Neural progenitor cell (in vitro differentiated cells): ENCODE measurements around the gene DACT1. TPM values are rescaled to one million over a fixed set of nuclear protein-coding genes. Genes with fewer than 3 reads are reported as not detected.

Experiments
- DNase-seq: peaks from one replicate; pipeline ENCODE4 v3.0.0-alpha.2; 2016; ENCODE audit warnings: low spot score
- H2AFZ ChIP-seq: fragments of 200-600 bp; sonication (generic); replicated peaks from 2 replicates; pipeline ENCODE4 v1.6.1; 2016; ENCODE audit warnings: antibody characterized with exemption
- H3F3A ChIP-seq: fragments of 200-600 bp; sonication (generic); 2 replicates; pipeline ENCODE4 v1.6.1; 2016; ENCODE audit warnings: antibody characterized with exemption, low read depth
- H3K27ac ChIP-seq: fragments of 200-600 bp; sonication (generic); 2 replicates; pipeline ENCODE4 v1.5.1; 2016; ENCODE audit warnings: mild to moderate bottlenecking
- H3K27me3 ChIP-seq: fragments of 200-600 bp; sonication (generic); 2 replicates; pipeline ENCODE4 v1.6.1; 2016; ENCODE audit warnings: mild to moderate bottlenecking, moderate library complexity
- H3K36me3 ChIP-seq: fragments of 200-600 bp; sonication (generic); 2 replicates; pipeline ENCODE4 v1.5.1; 2016
- H3K4me1 ChIP-seq: fragments of 200-600 bp; sonication (generic); 2 replicates; pipeline ENCODE4 v1.6.1; 2016; ENCODE audit warnings: mixed run types
- H3K4me2 ChIP-seq: fragments of 200-600 bp; sonication (generic); 2 replicates; pipeline ENCODE4 v1.6.1; 2016
- H3K4me3 ChIP-seq: fragments of 200-600 bp; sonication (generic); 2 replicates; pipeline ENCODE4 v1.5.1; 2016
- H3K79me2 ChIP-seq: fragments of 200-600 bp; sonication (generic); 2 replicates; pipeline ENCODE4 v1.6.1; 2016; ENCODE audit warnings: low read depth
- H3K9ac ChIP-seq: fragments of 200-600 bp; sonication (generic); 2 replicates; pipeline ENCODE4 v1.6.1; 2016
- H3K9me3 ChIP-seq: fragments of 200-600 bp; sonication (generic); 2 replicates; pipeline ENCODE4 v1.5.1; 2016; ENCODE audit warnings: low read depth
- H4K20me1 ChIP-seq: fragments of 200-600 bp; sonication (generic); 2 replicates; pipeline ENCODE4 v1.6.1; 2016; ENCODE audit warnings: low read depth
- H3K27ac Mint-ChIP-seq: 3 replicates; pipeline ENCODE4 v1.8.0; 2021; ENCODE audit warnings: mixed read lengths
- H3K27me3 Mint-ChIP-seq: 2 replicates; pipeline ENCODE4 v1.8.0; 2022; ENCODE audit warnings: low read depth, mild to moderate bottlenecking, inconsistent platforms, moderate library complexity, mixed read lengths; ENCODE audit not compliant: insufficient read depth
- H3K36me3 Mint-ChIP-seq: 3 replicates; pipeline ENCODE4 v1.8.0; 2021; ENCODE audit warnings: mixed read lengths
- H3K4me1 Mint-ChIP-seq: 3 replicates; pipeline ENCODE4 v1.8.0; 2021; ENCODE audit warnings: mixed read lengths
- H3K4me3 Mint-ChIP-seq: 3 replicates; pipeline ENCODE4 v1.8.0; 2021; ENCODE audit warnings: mild to moderate bottlenecking, moderate library complexity, mixed read lengths
- H3K9me3 Mint-ChIP-seq: 3 replicates; pipeline ENCODE4 v1.8.0; 2020; ENCODE audit warnings: mixed read lengths
- EZH2 ChIP-seq: fragments of 200-600 bp; sonication (generic); IDR thresholded peaks from 2 replicates; pipeline ENCODE4 v1.6.1; 2017; ENCODE audit warnings: antibody characterized with exemption, mild to moderate bottlenecking, moderate library complexity
- EZH2phosphoT487 ChIP-seq: fragments of 200-600 bp; sonication (generic); IDR thresholded peaks from 2 replicates; pipeline ENCODE4 v1.6.1; 2017; ENCODE audit warnings: antibody characterized with exemption
- total RNA-seq: library from RNA; depleted of rRNA; stranded (reverse); fragments of >200 nt; gene quantifications from 2 replicates; pipeline ENCODE4 v1.2.3, GENCODE V29; 2015; ENCODE audit warnings: low replicate concordance
- TF ChIP-seq, protein P1 (sequence below): fragments of 200-600 bp; sonication (generic); IDR thresholded peaks from 2 replicates; pipeline ENCODE4 v1.5.1; 2017; ENCODE audit warnings: antibody characterized with exemption, mild to moderate bottlenecking

The DACT1 gene
- total RNA-seq, 1 donor from 2014 or later, result 3.4 TPM

DNA sequence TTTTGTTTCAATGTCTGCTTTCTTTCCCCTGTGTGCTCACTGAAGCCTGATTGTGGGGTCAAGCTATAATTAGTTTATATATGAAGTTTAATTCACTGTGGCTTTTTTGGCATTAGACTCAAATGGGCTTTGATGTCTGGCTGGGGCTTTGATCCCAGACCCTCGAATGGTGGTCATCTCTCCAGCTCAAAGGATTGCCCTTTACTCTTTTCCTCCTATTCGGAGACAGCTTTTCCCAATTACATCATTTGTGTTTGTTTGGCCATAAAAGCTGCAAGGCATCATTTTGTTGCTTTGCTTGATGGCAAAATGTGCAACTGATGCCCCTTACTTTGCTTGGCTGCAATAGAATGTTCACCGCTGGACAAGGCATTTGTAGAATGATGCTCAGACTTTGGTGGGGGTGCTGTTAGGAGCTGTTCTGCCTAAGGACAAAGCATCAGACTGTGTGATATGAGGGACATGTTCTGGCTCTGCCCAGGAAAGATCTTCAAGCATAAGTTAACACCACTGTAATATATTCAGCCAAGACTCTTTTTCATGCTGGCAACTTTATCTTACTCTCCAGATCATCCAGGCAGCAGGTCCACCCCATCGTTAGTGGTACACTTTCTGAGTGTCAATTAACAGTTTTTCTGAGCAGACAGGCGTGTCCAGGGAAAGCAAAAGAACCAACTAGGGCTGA is 3.2 kb upstream of the DACT1 start:
- no peaks in the 10 kb centered on the region for H3K9me3 ChIP-seq
- peaks cover 59% of the 10 kb centered on the region for H3K4me1 Mint-ChIP-seq
- H3K27me3 Mint-ChIP-seq, result peaks cover 2% of the 10 kb centered on the region
- H3K36me3 ChIP-seq, result no peaks in the 10 kb centered on the region
- no peak for DNase-seq
- H3F3A ChIP-seq, result peaks cover 59% of the 10 kb centered on the region
- H3K4me2 ChIP-seq, result peak overlapping the region; percentile 47
- no peak overlapping the region for H3K9ac ChIP-seq
- H3K4me3 ChIP-seq, result no peak overlapping the region
- peak overlapping the region; percentile 58 for H3K4me3 Mint-ChIP-seq
- no peaks in the 10 kb centered on the region for H3K79me2 ChIP-seq
- H3K36me3 Mint-ChIP-seq, result no peaks in the 10 kb centered on the region
- H2AFZ ChIP-seq, result no peak overlapping the region
- H3K9me3 Mint-ChIP-seq, result no peaks in the 10 kb centered on the region
- H3K27ac ChIP-seq, result no peak overlapping the region
- no peak for TF ChIP-seq EZH2
- H4K20me1 ChIP-seq, result peaks cover 2% of the 10 kb centered on the region
- no peak overlapping the region for H3K27ac Mint-ChIP-seq
- H3K4me1 ChIP-seq, result peaks cover 45% of the 10 kb centered on the region
- H3K27me3 ChIP-seq, result peaks cover 96% of the 10 kb centered on the region

DNA sequence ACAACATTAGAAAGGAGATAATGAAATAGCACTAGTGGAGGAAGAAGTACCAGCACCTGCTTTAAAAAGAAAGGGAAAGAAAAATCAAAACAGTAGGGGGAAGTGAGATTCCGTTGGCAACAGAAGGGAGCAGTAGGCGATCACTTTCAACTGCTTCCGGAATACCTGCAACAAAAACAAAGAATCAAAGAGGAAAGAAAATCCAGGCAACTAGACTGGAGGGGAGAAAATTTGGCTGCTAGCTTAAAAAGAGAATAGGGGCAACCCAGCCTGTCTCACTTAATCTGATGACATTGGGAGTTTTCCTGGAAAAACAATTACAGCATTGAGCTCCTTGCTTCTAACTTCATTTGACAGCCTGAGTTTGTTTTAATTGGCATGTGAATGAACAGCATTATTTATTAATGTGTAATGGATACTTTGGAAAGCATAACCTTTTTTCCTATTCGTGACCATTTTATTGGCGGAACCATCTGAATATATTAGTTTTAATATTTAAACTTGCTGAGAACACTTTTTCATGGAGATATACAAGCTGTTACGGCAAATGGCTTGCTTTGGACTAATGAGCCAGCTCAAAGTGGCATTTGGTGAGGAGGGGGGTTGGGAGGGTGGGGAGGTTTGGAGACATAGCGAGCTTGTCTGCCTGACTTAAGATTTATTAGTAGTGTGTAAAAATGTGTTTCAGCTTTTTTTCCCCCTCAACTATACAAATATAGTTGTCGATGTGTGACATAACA is 2.5 kb upstream of the DACT1 start:
- no peak overlapping the region for H3K9ac ChIP-seq
- no peak overlapping the region for H3K27ac ChIP-seq
- DNase-seq, result no peak
- peaks cover 98% of the 10 kb centered on the region for H3K27me3 ChIP-seq
- H3K36me3 ChIP-seq, result no peaks in the 10 kb centered on the region
- H3K9me3 ChIP-seq, result no peaks in the 10 kb centered on the region
- no peak overlapping the region for H3K27ac Mint-ChIP-seq
- H3K4me1 ChIP-seq, result peaks cover 48% of the 10 kb centered on the region
- no peak overlapping the region for H3K4me3 ChIP-seq
- H3K36me3 Mint-ChIP-seq, result no peaks in the 10 kb centered on the region
- peak overlapping the region; percentile 47 for H3K4me2 ChIP-seq
- H3K4me1 Mint-ChIP-seq, result peaks cover 60% of the 10 kb centered on the region
- H3K79me2 ChIP-seq, result no peaks in the 10 kb centered on the region
- no peak for TF ChIP-seq EZH2phosphoT487
- peaks cover 6% of the 10 kb centered on the region for H3K27me3 Mint-ChIP-seq
- H3F3A ChIP-seq, result peaks cover 56% of the 10 kb centered on the region
- H4K20me1 ChIP-seq, result no peaks in the 10 kb centered on the region
- H2AFZ ChIP-seq, result no peak overlapping the region
- H3K4me3 Mint-ChIP-seq, result peak overlapping the region; percentile 58
- H3K9me3 Mint-ChIP-seq, result no peaks in the 10 kb centered on the region

DNA sequence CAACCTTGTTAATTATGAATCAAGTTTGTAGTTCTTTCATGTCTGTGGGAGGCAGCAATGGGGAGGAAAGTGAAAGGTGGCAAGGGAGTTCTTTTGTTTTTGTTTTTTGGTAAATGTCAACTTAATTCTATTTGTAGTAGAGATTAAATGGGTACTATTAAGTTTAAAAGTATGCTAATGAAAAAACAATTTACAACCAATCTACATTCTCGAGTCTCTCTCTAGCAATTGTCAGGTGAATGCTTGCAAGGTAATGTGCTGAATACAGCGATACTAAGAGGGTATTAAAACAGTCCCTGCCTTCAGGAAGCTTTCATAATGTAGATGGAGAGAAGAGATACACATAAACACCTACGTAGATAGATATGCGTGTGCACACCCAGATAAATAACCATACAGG is 1.6 kb upstream of the DACT1 start:
- H2AFZ ChIP-seq, result no peak overlapping the region
- H3K9me3 ChIP-seq, result no peaks in the 10 kb centered on the region
- no peaks in the 10 kb centered on the region for H3K36me3 ChIP-seq
- H3K36me3 Mint-ChIP-seq, result no peaks in the 10 kb centered on the region
- no peaks in the 10 kb centered on the region for H3K79me2 ChIP-seq
- DNase-seq, result no peak
- no peak overlapping the region for H3K4me3 ChIP-seq
- H3K27me3 Mint-ChIP-seq, result peaks cover 8% of the 10 kb centered on the region
- TF ChIP-seq EZH2 (no peak), EZH2phosphoT487 (no peak)
- TF ChIP-seq, protein P1, sequence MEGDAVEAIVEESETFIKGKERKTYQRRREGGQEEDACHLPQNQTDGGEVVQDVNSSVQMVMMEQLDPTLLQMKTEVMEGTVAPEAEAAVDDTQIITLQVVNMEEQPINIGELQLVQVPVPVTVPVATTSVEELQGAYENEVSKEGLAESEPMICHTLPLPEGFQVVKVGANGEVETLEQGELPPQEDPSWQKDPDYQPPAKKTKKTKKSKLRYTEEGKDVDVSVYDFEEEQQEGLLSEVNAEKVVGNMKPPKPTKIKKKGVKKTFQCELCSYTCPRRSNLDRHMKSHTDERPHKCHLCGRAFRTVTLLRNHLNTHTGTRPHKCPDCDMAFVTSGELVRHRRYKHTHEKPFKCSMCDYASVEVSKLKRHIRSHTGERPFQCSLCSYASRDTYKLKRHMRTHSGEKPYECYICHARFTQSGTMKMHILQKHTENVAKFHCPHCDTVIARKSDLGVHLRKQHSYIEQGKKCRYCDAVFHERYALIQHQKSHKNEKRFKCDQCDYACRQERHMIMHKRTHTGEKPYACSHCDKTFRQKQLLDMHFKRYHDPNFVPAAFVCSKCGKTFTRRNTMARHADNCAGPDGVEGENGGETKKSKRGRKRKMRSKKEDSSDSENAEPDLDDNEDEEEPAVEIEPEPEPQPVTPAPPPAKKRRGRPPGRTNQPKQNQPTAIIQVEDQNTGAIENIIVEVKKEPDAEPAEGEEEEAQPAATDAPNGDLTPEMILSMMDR, result no peak
- peaks cover 48% of the 10 kb centered on the region for H3K4me1 ChIP-seq
- H3K27ac ChIP-seq, result no peak overlapping the region
- peak overlapping the region; percentile 24 for H3K4me3 Mint-ChIP-seq
- H3K9ac ChIP-seq, result no peak overlapping the region
- peak overlapping the region; percentile 47 for H3K4me2 ChIP-seq
- peaks cover 59% of the 10 kb centered on the region for H3K4me1 Mint-ChIP-seq
- H3K9me3 Mint-ChIP-seq, result no peaks in the 10 kb centered on the region
- H3K27me3 ChIP-seq, result peaks cover 89% of the 10 kb centered on the region
- peaks cover 52% of the 10 kb centered on the region for H3F3A ChIP-seq
- no peak overlapping the region for H3K27ac Mint-ChIP-seq
- no peaks in the 10 kb centered on the region for H4K20me1 ChIP-seq

DNA sequence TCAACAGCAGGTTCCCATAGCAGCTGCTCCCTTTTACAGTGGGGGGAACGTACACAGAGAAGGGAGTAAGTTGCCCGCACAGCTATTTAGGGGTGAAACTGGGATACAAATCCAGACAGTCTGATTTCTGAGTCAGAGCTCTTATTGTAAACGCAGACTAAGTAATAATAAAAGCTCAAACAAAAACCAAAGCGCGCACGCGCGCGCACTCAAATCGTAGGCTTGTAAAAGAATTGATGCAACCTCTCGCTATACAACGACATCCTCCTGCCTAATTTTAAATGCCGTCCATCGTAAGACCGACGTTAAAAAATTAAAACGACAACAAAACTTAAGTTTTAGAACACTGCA is 747 bp upstream of the DACT1 start:
- Histone ChIP-seq H3K36me3 (no peaks in the 10 kb centered on the region), H3K9me3 (no peaks in the 10 kb centered on the region), H3K4me2 (peak overlapping the region; percentile 99), H2AFZ (peak overlapping the region; percentile 93), H4K20me1 (no peaks in the 10 kb centered on the region), H3K4me1 (peaks cover 39% of the 10 kb centered on the region), H3K9ac (no peak overlapping the region), H3K79me2 (no peaks in the 10 kb centered on the region), H3F3A (peaks cover 43% of the 10 kb centered on the region), H3K27me3 (peaks cover 80% of the 10 kb centered on the region), H3K4me3 (peak overlapping the region; percentile 76), H3K27ac (no peak overlapping the region)
- no peaks in the 10 kb centered on the region for H3K9me3 Mint-ChIP-seq
- peaks cover 50% of the 10 kb centered on the region for H3K4me1 Mint-ChIP-seq
- H3K27me3 Mint-ChIP-seq, result peaks cover 8% of the 10 kb centered on the region
- peak overlapping the region; percentile 55 for H3K27ac Mint-ChIP-seq
- H3K4me3 Mint-ChIP-seq, result peak overlapping the region; percentile 92
- peak; percentile 34 for DNase-seq
- TF ChIP-seq, protein P1, result no peak
- TF ChIP-seq EZH2, result no peak
- H3K36me3 Mint-ChIP-seq, result peaks cover 3% of the 10 kb centered on the region
